ENCODE measurements around the gene CRYBA2. TPM values are rescaled to one million over a fixed set of nuclear protein-coding genes. Genes with fewer than 3 reads are reported as not detected.
A peak's percentile ranks its signal among the peaks of the same experiment; 100 is the strongest.

CRYBA2 gene
- polyA plus RNA-seq, 2 of the 4 experiments (the other 2 are of a cell fraction) = not detected

DNA sequence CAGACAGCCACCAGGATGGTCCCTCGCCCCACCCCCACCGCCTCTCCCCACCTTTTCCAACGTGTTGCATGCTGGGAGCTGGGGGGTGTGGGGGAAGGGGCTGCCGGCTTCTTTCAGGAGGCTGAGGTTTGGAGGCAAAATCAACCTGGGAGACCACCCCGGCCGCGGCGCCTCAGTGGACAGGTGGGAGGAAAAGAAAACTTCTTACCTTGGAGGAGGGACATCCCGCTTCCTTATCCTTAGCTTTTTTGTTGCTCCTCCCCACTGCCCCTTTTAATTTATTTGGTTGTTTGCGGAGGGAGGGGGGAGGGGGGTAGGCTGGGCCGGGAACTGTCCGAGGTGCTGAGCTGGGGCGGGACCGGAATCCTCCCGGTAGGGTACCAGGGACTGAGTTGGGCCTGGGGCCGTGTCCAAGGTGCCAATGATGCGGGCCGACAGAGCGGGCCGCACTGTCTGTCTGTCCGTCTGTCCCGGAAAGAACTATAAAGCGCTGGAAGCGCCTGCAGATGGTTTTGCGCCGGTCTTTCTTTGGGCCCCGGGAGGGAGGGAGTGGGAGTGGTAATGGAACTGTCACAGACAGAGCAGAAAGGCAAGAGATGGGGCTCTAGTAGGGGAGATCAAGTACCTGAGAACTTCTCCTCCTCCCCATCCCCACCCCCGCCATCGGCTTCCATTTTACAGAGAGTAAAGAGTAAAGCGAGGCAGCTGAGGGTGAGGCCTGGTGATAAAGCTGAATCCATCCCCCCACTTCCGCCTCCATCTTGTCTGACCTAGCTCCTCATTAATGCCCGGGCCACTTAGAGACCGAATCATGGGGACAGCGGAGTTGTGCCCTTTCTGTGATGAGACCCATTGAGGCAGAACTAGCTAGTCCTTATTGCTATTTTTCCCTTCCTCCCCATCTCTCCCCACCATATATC, 31.3 kb downstream of the CRYBA2 start:
- FAIRE-seq = no peak
- Histone ChIP-seq H3K9me3 (no peaks in the 10 kb centered on the region), H3K4me2 (peak overlapping the region; percentile 98), H3K27ac (no peak overlapping the region), H3K4me1 (peaks cover 42% of the 10 kb centered on the region), H3K4me3 (no peak overlapping the region)
- no peak for ATAC-seq
- 77% methylated on average over 31 of the region's 34 CpGs for WGBS (ENCODE audit: missing lambda C conversion rate)
- TF ChIP-seq, protein P1, sequence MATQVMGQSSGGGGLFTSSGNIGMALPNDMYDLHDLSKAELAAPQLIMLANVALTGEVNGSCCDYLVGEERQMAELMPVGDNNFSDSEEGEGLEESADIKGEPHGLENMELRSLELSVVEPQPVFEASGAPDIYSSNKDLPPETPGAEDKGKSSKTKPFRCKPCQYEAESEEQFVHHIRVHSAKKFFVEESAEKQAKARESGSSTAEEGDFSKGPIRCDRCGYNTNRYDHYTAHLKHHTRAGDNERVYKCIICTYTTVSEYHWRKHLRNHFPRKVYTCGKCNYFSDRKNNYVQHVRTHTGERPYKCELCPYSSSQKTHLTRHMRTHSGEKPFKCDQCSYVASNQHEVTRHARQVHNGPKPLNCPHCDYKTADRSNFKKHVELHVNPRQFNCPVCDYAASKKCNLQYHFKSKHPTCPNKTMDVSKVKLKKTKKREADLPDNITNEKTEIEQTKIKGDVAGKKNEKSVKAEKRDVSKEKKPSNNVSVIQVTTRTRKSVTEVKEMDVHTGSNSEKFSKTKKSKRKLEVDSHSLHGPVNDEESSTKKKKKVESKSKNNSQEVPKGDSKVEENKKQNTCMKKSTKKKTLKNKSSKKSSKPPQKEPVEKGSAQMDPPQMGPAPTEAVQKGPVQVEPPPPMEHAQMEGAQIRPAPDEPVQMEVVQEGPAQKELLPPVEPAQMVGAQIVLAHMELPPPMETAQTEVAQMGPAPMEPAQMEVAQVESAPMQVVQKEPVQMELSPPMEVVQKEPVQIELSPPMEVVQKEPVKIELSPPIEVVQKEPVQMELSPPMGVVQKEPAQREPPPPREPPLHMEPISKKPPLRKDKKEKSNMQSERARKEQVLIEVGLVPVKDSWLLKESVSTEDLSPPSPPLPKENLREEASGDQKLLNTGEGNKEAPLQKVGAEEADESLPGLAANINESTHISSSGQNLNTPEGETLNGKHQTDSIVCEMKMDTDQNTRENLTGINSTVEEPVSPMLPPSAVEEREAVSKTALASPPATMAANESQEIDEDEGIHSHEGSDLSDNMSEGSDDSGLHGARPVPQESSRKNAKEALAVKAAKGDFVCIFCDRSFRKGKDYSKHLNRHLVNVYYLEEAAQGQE (IDR thresholded peaks at IDR 0.05) = peak; percentile 74
- TF ChIP-seq CBX2 (IDR thresholded peaks at IDR 0.05; ENCODE audit: borderline replicate concordance, low read depth) = no peak
- no peak for TF ChIP-seq HOXA7 (CRISPR knock-in tag; IDR thresholded peaks at IDR 0.05)
- no peak for TF ChIP-seq BHLHE40 (IDR thresholded peaks at IDR 0.05; ENCODE audit: low read depth, low read length)
- ChIA-PET POLR2A (no interaction called here), CTCF (interaction anchor here (1.5 to 12.4 kb wide), 3 partner anchors 17 to 63 kb away, joined by 4 to 140 read pairs (median 6); no protein-coding TSS in a partner anchor)
- no peak for DNase-seq (ENCODE audit: low read depth in 1 of 2, low spot score in 1 of 2)

- H3K9me3 ChIP-seq = no peaks in the 10 kb centered on the region
- no peak for ATAC-seq
- POLR2A ChIA-PET = no interaction called here
- FAIRE-seq = no peak
- DNase-seq (ENCODE audit: low read depth in 1 of 2, low spot score in 1 of 2) = no peak
- WGBS (ENCODE audit: missing lambda C conversion rate) = 12% methylated on average over 4 of the region's 4 CpGs
- no peak for TF ChIP-seq PHF8 (IDR thresholded peaks at IDR 0.05; ENCODE audit: borderline replicate concordance, low read depth)
- TF ChIP-seq ZNF302 (CRISPR knock-in tag; IDR thresholded peaks at IDR 0.05) = no peak
- no peak for TF ChIP-seq HDAC2 (IDR thresholded peaks at IDR 0.05)
- peak overlapping the region; percentile 64 for H3K4me3 ChIP-seq
- peaks cover 42% of the 10 kb centered on the region for H3K4me1 ChIP-seq
- H3K4me2 ChIP-seq = peak overlapping the region; percentile 98
- CTCF ChIA-PET = interaction anchor here (0.9 to 12.4 kb wide), 5 partner anchors 18 to 63 kb away, joined by 3 to 140 read pairs (median 4); no protein-coding TSS in a partner anchor
- no peak overlapping the region; a peak in 1 of 6 replicates for H3K27ac ChIP-seq
These were observed 32.0 kb downstream of the CRYBA2 start for GRCh38 chr2:218961229-218961628.

DNA sequence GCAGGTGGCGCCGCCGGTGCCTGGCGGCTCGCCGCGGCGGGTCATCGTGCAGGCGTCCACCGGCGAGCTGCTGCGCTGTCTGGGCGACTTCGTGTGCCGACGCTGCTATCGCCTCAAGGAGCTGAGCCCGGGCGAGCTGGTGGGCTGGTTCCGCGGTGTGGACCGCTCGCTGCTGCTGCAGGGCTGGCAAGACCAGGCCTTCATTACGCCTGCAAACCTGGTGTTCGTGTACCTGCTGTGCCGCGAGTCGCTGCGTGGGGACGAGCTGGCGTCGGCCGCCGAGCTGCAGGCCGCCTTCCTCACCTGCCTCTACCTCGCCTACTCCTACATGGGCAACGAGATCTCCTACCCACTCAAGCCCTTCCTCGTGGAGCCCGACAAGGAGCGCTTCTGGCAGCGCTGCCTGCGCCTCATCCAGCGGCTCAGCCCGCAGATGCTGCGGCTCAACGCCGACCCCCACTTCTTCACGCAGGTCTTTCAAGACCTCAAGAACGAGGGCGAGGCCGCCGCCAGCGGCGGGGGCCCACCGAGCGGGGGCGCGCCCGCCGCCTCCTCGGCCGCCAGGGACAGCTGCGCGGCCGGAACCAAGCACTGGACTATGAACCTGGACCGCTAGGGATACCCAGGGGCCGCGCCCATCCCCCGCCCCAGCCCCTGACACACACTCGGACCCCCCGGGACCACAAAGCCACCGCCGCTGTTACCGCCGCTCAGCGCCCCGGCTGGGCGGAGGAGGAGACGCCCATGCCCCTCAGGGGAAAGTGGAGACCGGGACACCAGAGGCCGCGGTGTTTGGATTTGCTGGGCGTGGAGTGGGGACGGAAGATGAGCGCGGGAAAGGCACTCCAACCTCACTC, 32.7 kb downstream of the CRYBA2 start:
- CTCF ChIA-PET = interaction anchor here (0.9 to 12.4 kb wide), 6 partner anchors 19 to 108 kb away, joined by 3 to 140 read pairs (median 3); no protein-coding TSS in a partner anchor
- WGBS (ENCODE audit: missing lambda C conversion rate) = 10% methylated on average over 38 of the region's 87 CpGs
- DNase-seq (ENCODE audit: low read depth in 1 of 2, low spot score in 1 of 2) = no peak
- FAIRE-seq = no peak
- Histone ChIP-seq H3K4me1 (peaks cover 42% of the 10 kb centered on the region), H3K4me2 (peak overlapping the region; percentile 98), H3K4me3 (peak overlapping the region; percentile 64), H3K9me3 (no peaks in the 10 kb centered on the region), H3K27ac (peak overlapping the region in 1 of 2 experiments; percentile 73; a peak in 3 of 6 replicates)
- POLR2A ChIA-PET = interaction anchor here (2.1 kb wide), 1 partner anchor 20 kb away, joined by 8 read pairs; no protein-coding TSS in a partner anchor
- TF ChIP-seq JUNB (IDR thresholded peaks at IDR 0.05) (no peak), SMC3 (IDR thresholded peaks at IDR 0.05) (no peak), EP300 (IDR thresholded peaks at IDR 0.05) (no peak), TP53 (CRISPR knock-in tag; IDR thresholded peaks at IDR 0.05) (no peak), ZNF302 (CRISPR knock-in tag; IDR thresholded peaks at IDR 0.05) (no peak), RAD21 (conservative IDR thresholded peaks at IDR 0.05 in 1 of 2, IDR thresholded peaks at IDR 0.05 in 1 of 2) (no peak), RNF2 (IDR thresholded peaks at IDR 0.05; ENCODE audit: borderline replicate concordance, low read depth) (no peak), CBX2 (IDR thresholded peaks at IDR 0.05; ENCODE audit: borderline replicate concordance, low read depth) (no peak)
- peak in 1 of 2 experiments; percentile 7; a peak in 2 of 6 replicates for ATAC-seq

All from A549 (cell line).